GM12801 (cell line): ENCODE measurements around the gene SLC6A9.

Source experiments
- CTCF ChIP-seq: IDR thresholded peaks from one replicate; pipeline ENCODE4 v1.5.1; 2011; ENCODE audit warnings: control low read depth; ENCODE audit not compliant: insufficient read length; ENCODE audit errors: extremely low read depth

SLC6A9 gene

GRCh38 chr1:44060830-44061267 is 29.6 kb upstream of the SLC6A9 start:
- no peak for TF ChIP-seq CTCF

- no peak for TF ChIP-seq CTCF
Measured at GRCh38 chr1:44059664-44060355, 28.5 kb upstream of the SLC6A9 start.

- TF ChIP-seq CTCF = no peak
Measured at GRCh38 chr1:44059212-44059611, 27.9 kb upstream of the SLC6A9 start.

GRCh38 chr1:44057293-44057692 is 26.0 kb upstream of the SLC6A9 start:
- no peak for TF ChIP-seq CTCF

- no peak for TF ChIP-seq CTCF
Measured at GRCh38 chr1:44053394-44053793, 22.1 kb upstream of the SLC6A9 start.

- TF ChIP-seq CTCF = no peak
Measured at GRCh38 chr1:44050261-44050660, 19.0 kb upstream of the SLC6A9 start.

- no peak for TF ChIP-seq CTCF
Measured at GRCh38 chr1:44049839-44050238, 18.6 kb upstream of the SLC6A9 start.
